M059J (cell line): ENCODE results near the gene PGPEP1. TPM values are rescaled to one million over a fixed set of nuclear protein-coding genes. Genes with fewer than 3 reads are reported as not detected.
A peak's percentile ranks its signal among the peaks of the same experiment; 100 is the strongest.

Source experiments
- DNase-seq: peaks from one replicate; pipeline ENCODE4 v3.0.0-alpha.2; 2012; ENCODE audit warnings: low read depth
- total RNA-seq: library from RNA; depleted of rRNA; stranded (reverse); fragments of >200 nt; shearing (Covaris generic); gene quantifications from 2 replicates; pipeline ENCODE4 v1.2.3, GENCODE V29; 2014; rRNA removed

PGPEP1 gene
- total RNA-seq, 1 experiment from 2014 or later, result 13.5 TPM

DNA sequence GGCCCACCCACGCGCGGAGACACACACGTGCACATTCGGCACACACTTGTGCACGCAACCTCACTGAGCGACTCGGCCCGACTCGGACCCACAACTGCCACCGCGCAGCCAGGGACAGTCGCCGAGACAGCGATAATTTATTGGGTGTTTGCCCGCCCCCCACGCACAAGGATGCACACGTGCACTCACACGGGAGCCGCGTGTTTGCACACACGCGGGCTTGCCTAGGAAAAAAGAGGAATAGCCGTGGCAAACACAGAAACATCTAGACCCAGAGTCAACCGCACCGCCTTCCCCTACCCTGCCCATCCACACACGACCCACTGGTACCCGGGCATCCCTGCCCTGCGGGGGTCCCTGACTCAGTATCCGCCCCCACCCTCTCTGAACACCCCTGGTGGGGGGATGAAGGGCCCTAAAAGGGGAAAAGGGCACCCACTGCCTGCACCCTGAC, 77.7 kb downstream of the PGPEP1 start:
- DNase-seq, result no peak

DNA sequence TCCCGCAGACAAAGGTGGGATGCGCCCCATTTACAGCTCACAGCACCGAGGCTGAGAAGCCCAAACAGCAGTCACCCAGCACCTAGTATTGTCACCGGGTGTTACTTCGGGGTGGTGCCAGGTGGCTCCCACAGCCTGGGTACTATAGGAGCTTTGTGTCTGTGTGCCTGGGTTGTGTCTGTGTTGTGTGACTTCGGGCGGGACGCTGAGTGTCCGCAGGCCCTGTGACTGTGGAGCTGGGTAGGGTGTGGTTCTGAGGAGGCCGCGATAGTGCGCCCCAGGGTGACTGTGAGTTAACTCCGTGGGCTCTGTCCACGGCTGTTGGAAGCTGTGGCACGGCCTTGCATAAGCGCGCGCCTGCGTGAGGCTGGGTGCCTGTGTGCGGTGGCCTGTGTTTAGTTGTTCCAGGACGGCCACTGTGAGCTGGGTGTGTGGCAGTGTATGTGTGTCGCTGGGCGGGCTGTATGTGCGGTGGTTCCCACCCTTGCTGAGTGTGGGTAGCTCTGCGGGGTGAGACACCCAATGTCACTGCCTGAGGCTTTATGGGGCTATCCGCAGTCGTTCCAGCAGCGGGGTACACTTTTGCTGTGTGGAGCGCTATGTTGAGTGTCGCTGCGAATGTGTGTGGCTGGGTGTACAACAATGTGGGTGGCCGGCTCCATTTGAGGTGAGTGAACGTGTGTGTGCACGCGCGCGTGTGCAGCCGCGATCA, 78.2 kb downstream of the PGPEP1 start:
- DNase-seq, result no peak

DNA sequence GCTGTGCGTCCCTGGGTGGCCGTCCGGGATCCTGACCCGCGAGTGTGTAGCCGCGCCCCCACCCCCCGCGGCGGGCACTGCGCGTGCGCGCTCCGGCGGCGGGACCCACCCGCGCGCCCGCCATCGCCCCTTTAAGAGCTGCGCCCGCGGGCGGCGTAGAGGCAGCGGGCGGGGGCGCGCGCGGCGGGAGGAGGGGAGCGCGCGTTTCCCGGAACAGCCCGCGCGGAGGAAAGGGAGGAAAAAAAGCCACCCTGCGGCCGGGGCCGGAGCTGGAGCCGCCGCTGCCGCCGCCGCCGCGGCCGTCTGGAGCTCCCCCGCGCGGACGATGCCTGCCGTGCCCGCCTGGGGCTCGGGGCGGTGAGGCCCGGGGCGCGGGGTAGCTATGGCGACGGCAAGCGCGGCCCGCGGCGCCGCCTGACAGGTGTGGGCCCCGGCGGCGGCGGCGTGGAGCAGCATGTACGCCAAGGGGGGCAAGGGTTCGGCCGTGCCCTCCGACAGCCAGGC, 78.8 kb downstream of the PGPEP1 start, which contains the start of gene SSBP4:
Gene SSBP4, plus strand, starts transcription at position 204 of the 504 bp plus-strand sequence. Its CDS starts 251 bp downstream, at position 455.
- peak; percentile 69 for DNase-seq

Other genes with a start within 250 kb of the PGPEP1 start
- gene MAST3, start 242.8 kb upstream of the PGPEP1 start, total RNA-seq, result 2.3 and 4.6 TPM in 2 replicates
- gene PIK3R2, start 187.4 kb upstream of the PGPEP1 start, total RNA-seq, result 21.4 and 21.7 TPM in 2 replicates
- 81.2 and 112 TPM in 2 replicates for gene IFI30, start 166.8 kb upstream of the PGPEP1 start, total RNA-seq
- 32.4 and 33.4 TPM in 2 replicates for gene MPV17L2, start 147.4 kb upstream of the PGPEP1 start, total RNA-seq
- gene RAB3A, start 136.6 kb upstream of the PGPEP1 start, total RNA-seq, result 3.4 and 5.6 TPM in 2 replicates
- gene PDE4C, start 114.2 kb upstream of the PGPEP1 start, total RNA-seq, result 0.07 and 0.15 TPM in 2 replicates
- gene IQCN, start 66.1 kb upstream of the PGPEP1 start, total RNA-seq, result 0.10 TPM in 1 of 2 replicates, not detected in the other
- gene JUND, start 59.0 kb upstream of the PGPEP1 start, total RNA-seq, result 54.1 and 206 TPM in 2 replicates
- gene LSM4, start 17.5 kb upstream of the PGPEP1 start, total RNA-seq, result 314 and 393 TPM in 2 replicates
- gene GDF15, start 45.6 kb downstream of the PGPEP1 start, total RNA-seq, result 3.3 and 5.4 TPM in 2 replicates
- not detected in 2 replicates for gene LRRC25, start 57.0 kb downstream of the PGPEP1 start, total RNA-seq
- 55.3 and 61.9 TPM in 2 replicates for gene SSBP4, start 78.8 kb downstream of the PGPEP1 start, total RNA-seq
- 6.2 and 8.9 TPM in 2 replicates for gene ISYNA1, start 97.5 kb downstream of the PGPEP1 start, total RNA-seq
- 7.5 and 15.4 TPM in 2 replicates for gene ELL, start 181.5 kb downstream of the PGPEP1 start, total RNA-seq
- gene FKBP8, start 203.0 kb downstream of the PGPEP1 start, total RNA-seq, result 209 and 297 TPM in 2 replicates
- gene KXD1, start 217.3 kb downstream of the PGPEP1 start, total RNA-seq, result 114 and 124 TPM in 2 replicates
- gene UBA52, start 231.3 kb downstream of the PGPEP1 start, total RNA-seq, result 910 and 1,251 TPM in 2 replicates
- 62.5 and 89.3 TPM in 2 replicates for gene REX1BD, start 248.2 kb downstream of the PGPEP1 start, total RNA-seq